ENCODE results near the gene DNLZ. TPM values are rescaled to one million over a fixed set of nuclear protein-coding genes. Genes with fewer than 3 reads are reported as not detected.

The DNLZ gene
- total and polyA plus RNA-seq, 9 of the 15 experiments (the other 6 are each of a cell fraction or from before 2014, with no cell fraction given) = 0.17 to 44.6 (median 3.4) TPM

DNA sequence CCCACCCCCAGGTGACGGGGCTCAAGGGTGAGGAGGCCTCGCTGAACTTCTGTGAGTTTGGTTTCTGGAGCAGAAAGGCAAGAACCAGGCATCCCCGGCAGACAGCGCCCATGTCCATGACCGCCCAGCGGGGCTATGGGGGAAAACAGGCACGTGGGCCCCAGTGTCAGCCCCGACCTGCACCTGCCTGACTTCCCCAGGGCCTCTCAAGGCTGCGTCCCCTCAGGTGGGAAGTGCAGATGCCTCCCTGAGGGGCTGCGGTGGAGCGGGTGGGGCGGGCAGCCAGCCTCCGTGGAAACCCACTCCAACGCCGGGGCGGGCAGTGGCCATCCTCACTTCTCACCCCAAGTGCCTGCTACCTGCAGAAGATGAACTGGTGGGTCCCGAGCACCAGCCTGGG is 16.8 kb upstream of the DNLZ start (continued):
- TF ChIP-seq, protein P1, sequence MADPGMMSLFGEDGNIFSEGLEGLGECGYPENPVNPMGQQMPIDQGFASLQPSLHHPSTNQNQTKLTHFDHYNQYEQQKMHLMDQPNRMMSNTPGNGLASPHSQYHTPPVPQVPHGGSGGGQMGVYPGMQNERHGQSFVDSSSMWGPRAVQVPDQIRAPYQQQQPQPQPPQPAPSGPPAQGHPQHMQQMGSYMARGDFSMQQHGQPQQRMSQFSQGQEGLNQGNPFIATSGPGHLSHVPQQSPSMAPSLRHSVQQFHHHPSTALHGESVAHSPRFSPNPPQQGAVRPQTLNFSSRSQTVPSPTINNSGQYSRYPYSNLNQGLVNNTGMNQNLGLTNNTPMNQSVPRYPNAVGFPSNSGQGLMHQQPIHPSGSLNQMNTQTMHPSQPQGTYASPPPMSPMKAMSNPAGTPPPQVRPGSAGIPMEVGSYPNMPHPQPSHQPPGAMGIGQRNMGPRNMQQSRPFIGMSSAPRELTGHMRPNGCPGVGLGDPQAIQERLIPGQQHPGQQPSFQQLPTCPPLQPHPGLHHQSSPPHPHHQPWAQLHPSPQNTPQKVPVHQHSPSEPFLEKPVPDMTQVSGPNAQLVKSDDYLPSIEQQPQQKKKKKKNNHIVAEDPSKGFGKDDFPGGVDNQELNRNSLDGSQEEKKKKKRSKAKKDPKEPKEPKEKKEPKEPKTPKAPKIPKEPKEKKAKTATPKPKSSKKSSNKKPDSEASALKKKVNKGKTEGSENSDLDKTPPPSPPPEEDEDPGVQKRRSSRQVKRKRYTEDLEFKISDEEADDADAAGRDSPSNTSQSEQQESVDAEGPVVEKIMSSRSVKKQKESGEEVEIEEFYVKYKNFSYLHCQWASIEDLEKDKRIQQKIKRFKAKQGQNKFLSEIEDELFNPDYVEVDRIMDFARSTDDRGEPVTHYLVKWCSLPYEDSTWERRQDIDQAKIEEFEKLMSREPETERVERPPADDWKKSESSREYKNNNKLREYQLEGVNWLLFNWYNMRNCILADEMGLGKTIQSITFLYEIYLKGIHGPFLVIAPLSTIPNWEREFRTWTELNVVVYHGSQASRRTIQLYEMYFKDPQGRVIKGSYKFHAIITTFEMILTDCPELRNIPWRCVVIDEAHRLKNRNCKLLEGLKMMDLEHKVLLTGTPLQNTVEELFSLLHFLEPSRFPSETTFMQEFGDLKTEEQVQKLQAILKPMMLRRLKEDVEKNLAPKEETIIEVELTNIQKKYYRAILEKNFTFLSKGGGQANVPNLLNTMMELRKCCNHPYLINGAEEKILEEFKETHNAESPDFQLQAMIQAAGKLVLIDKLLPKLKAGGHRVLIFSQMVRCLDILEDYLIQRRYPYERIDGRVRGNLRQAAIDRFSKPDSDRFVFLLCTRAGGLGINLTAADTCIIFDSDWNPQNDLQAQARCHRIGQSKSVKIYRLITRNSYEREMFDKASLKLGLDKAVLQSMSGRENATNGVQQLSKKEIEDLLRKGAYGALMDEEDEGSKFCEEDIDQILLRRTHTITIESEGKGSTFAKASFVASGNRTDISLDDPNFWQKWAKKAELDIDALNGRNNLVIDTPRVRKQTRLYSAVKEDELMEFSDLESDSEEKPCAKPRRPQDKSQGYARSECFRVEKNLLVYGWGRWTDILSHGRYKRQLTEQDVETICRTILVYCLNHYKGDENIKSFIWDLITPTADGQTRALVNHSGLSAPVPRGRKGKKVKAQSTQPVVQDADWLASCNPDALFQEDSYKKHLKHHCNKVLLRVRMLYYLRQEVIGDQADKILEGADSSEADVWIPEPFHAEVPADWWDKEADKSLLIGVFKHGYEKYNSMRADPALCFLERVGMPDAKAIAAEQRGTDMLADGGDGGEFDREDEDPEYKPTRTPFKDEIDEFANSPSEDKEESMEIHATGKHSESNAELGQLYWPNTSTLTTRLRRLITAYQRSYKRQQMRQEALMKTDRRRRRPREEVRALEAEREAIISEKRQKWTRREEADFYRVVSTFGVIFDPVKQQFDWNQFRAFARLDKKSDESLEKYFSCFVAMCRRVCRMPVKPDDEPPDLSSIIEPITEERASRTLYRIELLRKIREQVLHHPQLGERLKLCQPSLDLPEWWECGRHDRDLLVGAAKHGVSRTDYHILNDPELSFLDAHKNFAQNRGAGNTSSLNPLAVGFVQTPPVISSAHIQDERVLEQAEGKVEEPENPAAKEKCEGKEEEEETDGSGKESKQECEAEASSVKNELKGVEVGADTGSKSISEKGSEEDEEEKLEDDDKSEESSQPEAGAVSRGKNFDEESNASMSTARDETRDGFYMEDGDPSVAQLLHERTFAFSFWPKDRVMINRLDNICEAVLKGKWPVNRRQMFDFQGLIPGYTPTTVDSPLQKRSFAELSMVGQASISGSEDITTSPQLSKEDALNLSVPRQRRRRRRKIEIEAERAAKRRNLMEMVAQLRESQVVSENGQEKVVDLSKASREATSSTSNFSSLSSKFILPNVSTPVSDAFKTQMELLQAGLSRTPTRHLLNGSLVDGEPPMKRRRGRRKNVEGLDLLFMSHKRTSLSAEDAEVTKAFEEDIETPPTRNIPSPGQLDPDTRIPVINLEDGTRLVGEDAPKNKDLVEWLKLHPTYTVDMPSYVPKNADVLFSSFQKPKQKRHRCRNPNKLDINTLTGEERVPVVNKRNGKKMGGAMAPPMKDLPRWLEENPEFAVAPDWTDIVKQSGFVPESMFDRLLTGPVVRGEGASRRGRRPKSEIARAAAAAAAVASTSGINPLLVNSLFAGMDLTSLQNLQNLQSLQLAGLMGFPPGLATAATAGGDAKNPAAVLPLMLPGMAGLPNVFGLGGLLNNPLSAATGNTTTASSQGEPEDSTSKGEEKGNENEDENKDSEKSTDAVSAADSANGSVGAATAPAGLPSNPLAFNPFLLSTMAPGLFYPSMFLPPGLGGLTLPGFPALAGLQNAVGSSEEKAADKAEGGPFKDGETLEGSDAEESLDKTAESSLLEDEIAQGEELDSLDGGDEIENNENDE (IDR thresholded peaks at IDR 0.05; ENCODE audit: low read depth, low read length) = no peak
- TF ChIP-seq RBM39 (optimal IDR thresholded peaks at IDR 0.05; ENCODE audit: low read depth, low read length) = no peak
- no peak for TF ChIP-seq NCOA6 (IDR thresholded peaks at IDR 0.05)
- TF ChIP-seq, protein P2, sequence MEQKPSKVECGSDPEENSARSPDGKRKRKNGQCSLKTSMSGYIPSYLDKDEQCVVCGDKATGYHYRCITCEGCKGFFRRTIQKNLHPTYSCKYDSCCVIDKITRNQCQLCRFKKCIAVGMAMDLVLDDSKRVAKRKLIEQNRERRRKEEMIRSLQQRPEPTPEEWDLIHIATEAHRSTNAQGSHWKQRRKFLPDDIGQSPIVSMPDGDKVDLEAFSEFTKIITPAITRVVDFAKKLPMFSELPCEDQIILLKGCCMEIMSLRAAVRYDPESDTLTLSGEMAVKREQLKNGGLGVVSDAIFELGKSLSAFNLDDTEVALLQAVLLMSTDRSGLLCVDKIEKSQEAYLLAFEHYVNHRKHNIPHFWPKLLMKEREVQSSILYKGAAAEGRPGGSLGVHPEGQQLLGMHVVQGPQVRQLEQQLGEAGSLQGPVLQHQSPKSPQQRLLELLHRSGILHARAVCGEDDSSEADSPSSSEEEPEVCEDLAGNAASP (IDR thresholded peaks at IDR 0.05) = no peak
- TF ChIP-seq ZNF707 (CRISPR knock-in tag; conservative IDR thresholded peaks at IDR 0.05) = no peak
- TF ChIP-seq, protein P3, sequence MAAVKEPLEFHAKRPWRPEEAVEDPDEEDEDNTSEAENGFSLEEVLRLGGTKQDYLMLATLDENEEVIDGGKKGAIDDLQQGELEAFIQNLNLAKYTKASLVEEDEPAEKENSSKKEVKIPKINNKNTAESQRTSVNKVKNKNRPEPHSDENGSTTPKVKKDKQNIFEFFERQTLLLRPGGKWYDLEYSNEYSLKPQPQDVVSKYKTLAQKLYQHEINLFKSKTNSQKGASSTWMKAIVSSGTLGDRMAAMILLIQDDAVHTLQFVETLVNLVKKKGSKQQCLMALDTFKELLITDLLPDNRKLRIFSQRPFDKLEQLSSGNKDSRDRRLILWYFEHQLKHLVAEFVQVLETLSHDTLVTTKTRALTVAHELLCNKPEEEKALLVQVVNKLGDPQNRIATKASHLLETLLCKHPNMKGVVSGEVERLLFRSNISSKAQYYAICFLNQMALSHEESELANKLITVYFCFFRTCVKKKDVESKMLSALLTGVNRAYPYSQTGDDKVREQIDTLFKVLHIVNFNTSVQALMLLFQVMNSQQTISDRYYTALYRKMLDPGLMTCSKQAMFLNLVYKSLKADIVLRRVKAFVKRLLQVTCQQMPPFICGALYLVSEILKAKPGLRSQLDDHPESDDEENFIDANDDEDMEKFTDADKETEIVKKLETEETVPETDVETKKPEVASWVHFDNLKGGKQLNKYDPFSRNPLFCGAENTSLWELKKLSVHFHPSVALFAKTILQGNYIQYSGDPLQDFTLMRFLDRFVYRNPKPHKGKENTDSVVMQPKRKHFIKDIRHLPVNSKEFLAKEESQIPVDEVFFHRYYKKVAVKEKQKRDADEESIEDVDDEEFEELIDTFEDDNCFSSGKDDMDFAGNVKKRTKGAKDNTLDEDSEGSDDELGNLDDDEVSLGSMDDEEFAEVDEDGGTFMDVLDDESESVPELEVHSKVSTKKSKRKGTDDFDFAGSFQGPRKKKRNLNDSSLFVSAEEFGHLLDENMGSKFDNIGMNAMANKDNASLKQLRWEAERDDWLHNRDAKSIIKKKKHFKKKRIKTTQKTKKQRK (IDR thresholded peaks at IDR 0.05; ENCODE audit: borderline replicate concordance, low read depth, low read length) = no peak

All from K562 (cell line).